GM10248 (cell line): Measurements from ENCODE around the gene ZFYVE19.

Experiments
- CTCF ChIA-PET: fragments of 300-600 bp; sonication (Branson Sonifier 250); formaldehyde crosslinking; extraction: SDS; loops from one replicate; lab custom pipeline; 2021; ENCODE audit warnings: antibody characterized with exemption; lab: Yijun Ruan, JAX
- POLR2A ChIA-PET: fragments of 350-650 bp; sonication (Branson Sonifier 250); formaldehyde crosslinking; extraction: SDS; loops from one replicate; lab custom pipeline; 2020; ENCODE audit warnings: antibody characterized with exemption; lab: Yijun Ruan, JAX
- DNase-seq: peaks from one replicate; pipeline ENCODE4 v3.0.0; 2012; ENCODE audit errors: extremely low spot score
- CTCF ChIP-seq: IDR thresholded peaks from 2 replicates; pipeline ENCODE4 v1.5.1; 2012; ENCODE audit warnings: mild to moderate bottlenecking, low read depth; ENCODE audit errors: extremely low read depth, missing control alignments, control extremely low read depth

ZFYVE19 gene

DNA sequence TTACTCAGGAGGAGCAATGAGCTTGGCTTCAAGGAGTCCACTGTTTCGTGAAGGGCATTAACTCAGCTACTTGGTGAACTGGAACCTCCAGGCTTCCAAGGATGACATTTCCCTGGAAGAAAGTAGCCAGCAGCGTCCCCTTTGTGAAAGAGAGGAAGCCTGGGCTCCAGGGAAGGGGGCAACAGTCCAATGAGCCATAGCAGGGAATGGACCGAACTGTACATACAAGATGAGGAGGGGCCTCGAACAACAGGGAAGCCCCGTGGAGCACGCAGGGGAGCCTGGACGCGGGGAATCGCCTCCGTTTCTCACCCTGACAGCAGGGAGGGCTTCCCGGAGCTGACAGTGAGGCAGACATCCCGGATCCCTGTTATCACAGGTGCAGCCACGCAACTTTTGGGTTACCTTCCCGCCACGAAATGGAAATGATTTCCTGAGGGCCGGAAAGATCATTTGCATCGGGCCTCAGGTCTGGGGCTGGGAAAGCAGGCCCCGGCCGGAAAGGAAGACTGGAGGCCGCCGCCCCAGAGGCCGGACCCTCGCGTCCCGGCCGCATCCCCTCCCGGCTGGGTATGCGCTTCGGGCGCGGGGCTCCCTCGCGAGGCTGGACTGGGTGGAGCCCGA is 36.5 kb downstream of the ZFYVE19 start:
- ChIA-PET POLR2A (no interaction called here), CTCF (interaction anchor here (0.8 to 1.2 kb wide), 4 partner anchors 15 to 67 kb away, joined by 3 to 4 read pairs (median 4); partner anchors contain the start of genes PPP1R14D and VPS18)
- peak; percentile 7 for TF ChIP-seq CTCF
- DNase-seq: no peak

DNA sequence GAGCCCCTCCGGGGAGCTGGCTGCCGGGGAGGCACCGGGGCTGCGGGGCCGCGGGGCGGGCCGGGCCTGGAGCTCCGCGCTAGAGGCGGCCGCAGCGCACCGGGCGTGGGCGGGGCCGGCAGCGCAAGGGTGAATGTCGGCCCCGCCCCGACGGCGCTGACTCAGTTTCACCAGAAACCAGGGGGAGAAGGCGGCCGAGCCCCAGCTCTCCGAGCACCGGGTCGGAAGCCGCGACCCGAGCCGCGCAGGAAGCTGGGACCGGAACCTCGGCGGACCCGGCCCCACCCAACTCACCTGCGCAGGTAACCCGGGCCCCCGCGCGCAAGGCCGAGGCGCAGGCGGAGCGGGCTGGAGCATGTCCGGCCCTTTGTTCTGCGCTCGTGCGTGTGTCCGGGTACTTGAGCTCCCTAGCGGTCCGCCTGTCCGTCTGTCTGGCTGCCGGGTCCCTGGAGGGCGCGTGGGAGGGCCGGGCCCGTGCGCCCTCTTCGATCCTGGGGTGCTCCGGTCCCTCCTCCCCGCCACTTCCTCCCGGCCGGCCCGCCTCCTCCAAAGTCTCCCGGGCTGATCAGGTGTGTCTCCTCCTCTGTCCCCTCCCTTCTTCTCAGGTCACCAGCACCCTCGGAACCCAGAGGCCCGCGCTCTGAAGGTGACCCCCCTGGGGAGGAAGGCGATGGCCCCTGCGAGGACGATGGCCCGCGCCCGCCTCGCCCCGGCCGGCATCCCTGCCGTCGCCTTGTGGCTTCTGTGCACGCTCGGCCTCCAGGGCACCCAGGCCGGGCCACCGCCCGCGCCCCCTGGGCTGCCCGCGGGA is 37.2 kb downstream of the ZFYVE19 start, which contains the start of gene SPINT1:
Gene SPINT1 (plus strand): TSS at position 164 of the 811 bp plus-strand sequence. CDS start 507 bp downstream, at position 671.
- ChIA-PET POLR2A (interaction anchor here (0.5 kb wide), 1 partner anchor 11 kb away, joined by 4 read pairs; no protein-coding TSS in a partner anchor), CTCF (interaction anchor here (0.8 to 1.3 kb wide), 6 partner anchors 16 to 67 kb away, joined by 3 to 4 read pairs (median 3); partner anchors contain the start of genes PPP1R14D and VPS18)
- peak; percentile 73 for DNase-seq
- no peak for TF ChIP-seq CTCF

- TF ChIP-seq CTCF: no peak
- POLR2A ChIA-PET: interaction anchor here (0.5 kb wide), 1 partner anchor 11 kb away, joined by 4 read pairs; no protein-coding TSS in a partner anchor
- CTCF ChIA-PET: interaction anchor here (1.1 to 1.3 kb wide), 3 partner anchors 31 to 66 kb away, joined by 3 read pairs; no protein-coding TSS in a partner anchor
- no peak for DNase-seq
These were observed 37.8 kb downstream of the ZFYVE19 start for GRCh38 chr15:40844696-40845030.

DNA sequence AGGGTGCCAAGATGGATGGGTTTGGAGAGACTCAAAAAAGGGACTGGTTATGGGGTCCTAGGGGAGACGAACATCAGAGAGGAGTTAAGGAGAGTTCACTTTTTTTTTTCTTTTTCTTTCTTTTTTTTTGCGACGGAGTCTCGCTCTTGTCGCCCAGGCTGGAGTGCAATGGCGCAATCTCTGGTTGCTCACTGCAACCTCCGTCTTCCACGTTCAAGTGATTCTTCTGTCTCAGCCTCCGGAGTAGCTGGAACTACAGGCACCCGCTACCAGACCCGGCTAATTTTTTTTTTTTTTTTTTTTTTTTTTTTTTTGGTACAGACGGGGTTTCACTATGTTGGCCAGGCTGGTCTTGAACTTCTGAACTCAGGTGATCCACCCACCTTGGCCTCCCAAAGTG is 38.1 kb downstream of the ZFYVE19 start:
- ChIA-PET POLR2A (interaction anchor here (0.5 kb wide), 1 partner anchor 12 kb away, joined by 4 read pairs; no protein-coding TSS in a partner anchor), CTCF (interaction anchor here (1.1 to 1.3 kb wide), 2 partner anchors 31 to 58 kb away, joined by 3 read pairs; no protein-coding TSS in a partner anchor)
- TF ChIP-seq CTCF: no peak
- DNase-seq: no peak

GRCh38 chr15:40845511-40846284 is 38.8 kb downstream of the ZFYVE19 start:
- DNase-seq: no peak
- CTCF ChIA-PET: interaction anchor here (1.3 to 1.7 kb wide), 2 partner anchors 33 to 57 kb away, joined by 3 read pairs; no protein-coding TSS in a partner anchor
- POLR2A ChIA-PET: no interaction called here
- TF ChIP-seq CTCF: no peak
